ENCODE results near the gene SEMA5B. TPM values are rescaled to one million over a fixed set of nuclear protein-coding genes. Genes with fewer than 3 reads are reported as not detected.

SEMA5B gene
- total and polyA plus RNA-seq, 12 donors = 1.3 to 12.7 (median 7.4) TPM

DNA sequence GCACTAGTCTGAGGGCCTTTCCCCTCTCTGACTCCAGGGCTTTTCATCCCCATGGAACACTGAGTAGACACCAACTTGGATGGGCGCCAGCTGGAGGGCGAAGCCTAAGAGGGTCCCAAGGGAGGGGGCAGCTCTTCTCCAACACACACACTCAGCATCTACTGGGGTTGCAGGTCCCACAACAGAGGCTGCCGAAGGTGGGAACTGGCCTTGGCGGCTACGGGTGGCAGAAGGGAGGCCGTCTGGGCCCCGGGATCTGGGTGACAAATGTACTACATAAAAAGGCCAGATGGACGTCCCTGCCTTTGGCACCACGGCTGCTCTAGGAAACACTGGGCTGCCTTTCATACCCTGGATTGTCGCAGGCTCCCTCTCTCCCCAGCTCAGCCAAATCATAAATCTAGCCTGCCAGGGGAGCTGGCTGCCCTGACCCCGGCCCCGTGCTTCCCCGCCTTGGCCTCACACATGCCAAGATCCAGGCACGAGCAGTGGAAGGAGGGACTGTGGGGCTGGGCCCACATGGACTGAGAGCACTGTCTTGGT lies 31.5 kb downstream of the SEMA5B start:
- DNase-seq (no peak), ATAC-seq (peak in 6 of 8 donors; percentile 24 to 62 (median 38))
- TF ChIP-seq CTCF (IDR thresholded peaks at IDR 0.05) = no peak
- WGBS, 2 donors = 60 to 67% methylated on average over 14 of the region's 14 CpGs
- peaks cover 0 to 9% (median 0%) of the 10 kb centered on the region in 7 donors for H3K27me3 ChIP-seq
- H3K9me3 ChIP-seq = no peaks in the 10 kb centered on the region
- peaks cover 0 to 39% (median 23%) of the 10 kb centered on the region in 9 donors for H3K4me1 ChIP-seq
- no peaks in the 10 kb centered on the region for H3K36me3 ChIP-seq
- no peak overlapping the region for H3K4me3 ChIP-seq
- peak overlapping the region in 5 of 10 donors; percentile 6 to 58 (median 50) for H3K27ac ChIP-seq
- intact Hi-C loops (cut with DNase I) = no loop called here

GRCh38 chr3:122994954-122995353 lies 32.6 kb downstream of the SEMA5B start:
- Histone ChIP-seq H3K27me3 (peaks cover 0 to 9% (median 0%) of the 10 kb centered on the region in 7 donors), H3K9me3 (no peaks in the 10 kb centered on the region), H3K4me3 (no peak overlapping the region), H3K36me3 (no peaks in the 10 kb centered on the region), H3K27ac (no peak overlapping the region), H3K4me1 (peaks cover 0 to 45% (median 23%) of the 10 kb centered on the region in 9 donors)
- ATAC-seq (no peak), DNase-seq (no peak)
- TF ChIP-seq CTCF (IDR thresholded peaks at IDR 0.05) = no peak
- WGBS, 2 donors = 84 to 91% methylated on average over 3 of the region's 3 CpGs
- intact Hi-C loops (cut with DNase I) = loop anchor here in 2 of 10 donors (5.0 kb wide), 2 partner anchors 43 to 48 kb away; no protein-coding TSS in a partner anchor

GRCh38 chr3:122993124-122993978 lies 34.2 kb downstream of the SEMA5B start:
- 58 to 61% methylated on average over 18 of the region's 18 CpGs for WGBS, 2 donors
- no peak for DNase-seq
- intact Hi-C loops (cut with DNase I) = loop anchor here in 2 of 10 donors (5.0 kb wide), 2 partner anchors 41 to 46 kb away; no protein-coding TSS in a partner anchor
- no peak for TF ChIP-seq CTCF (IDR thresholded peaks at IDR 0.05)
- Histone ChIP-seq H3K36me3 (no peaks in the 10 kb centered on the region), H3K9me3 (no peaks in the 10 kb centered on the region), H3K4me3 (no peak overlapping the region), H3K27ac (no peak overlapping the region), H3K4me1 (peaks cover 0 to 56% (median 28%) of the 10 kb centered on the region in 9 donors), H3K27me3 (peaks cover 0 to 14% (median 0%) of the 10 kb centered on the region in 7 donors)
- ATAC-seq = peak in 5 of 8 donors; percentile 18 to 55 (median 31)

DNA sequence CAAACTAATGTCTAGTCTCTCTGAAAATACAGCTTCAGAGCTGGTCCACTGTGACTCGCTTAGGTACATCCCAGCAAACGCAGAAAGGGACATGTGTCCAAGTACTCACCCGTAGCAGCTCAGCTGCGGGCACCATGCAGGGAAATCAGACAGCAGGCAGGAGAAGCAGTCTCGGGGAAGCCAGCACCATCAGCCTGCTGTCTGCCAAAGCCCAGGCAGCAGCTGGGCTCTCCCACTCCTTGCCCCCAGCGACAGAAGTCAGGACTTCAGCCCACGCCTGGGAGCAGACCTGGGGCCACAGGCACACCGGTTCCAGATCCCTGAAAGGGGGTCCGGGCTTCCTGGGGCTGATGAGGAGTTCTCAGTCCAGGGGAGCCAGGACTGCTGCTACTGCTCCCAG lies 34.9 kb downstream of the SEMA5B start:
- H3K27ac ChIP-seq = no peak overlapping the region
- no peaks in the 10 kb centered on the region for H3K9me3 ChIP-seq
- ATAC-seq = no peak
- H3K27me3 ChIP-seq = peaks cover 0 to 14% (median 0%) of the 10 kb centered on the region in 7 donors
- H3K36me3 ChIP-seq = no peaks in the 10 kb centered on the region
- peaks cover 0 to 62% (median 29%) of the 10 kb centered on the region in 9 donors for H3K4me1 ChIP-seq
- intact Hi-C loops (cut with DNase I) = loop anchor here in 2 of 10 donors (5.0 kb wide), 2 partner anchors 40 to 45 kb away; no protein-coding TSS in a partner anchor
- TF ChIP-seq CTCF (IDR thresholded peaks at IDR 0.05) = no peak
- WGBS, 2 donors = 72 to 86% methylated on average over 9 of the region's 9 CpGs
- no peak for DNase-seq
- H3K4me3 ChIP-seq = no peak overlapping the region
